H1 (cell line): ENCODE data around the gene R3HDM1. TPM values are rescaled to one million over a fixed set of nuclear protein-coding genes. Genes with fewer than 3 reads are reported as not detected.

Experiments used
- CTCF ChIA-PET: fragments of 300-600 bp; sonication (Branson Sonifier 250); formaldehyde crosslinking; loops from one replicate; lab custom pipeline; 2021; ENCODE audit not compliant: partially characterized antibody; lab: Charles Lee
- POLR2A ChIA-PET: fragments of 300-600 bp; sonication (Branson Sonifier 250); formaldehyde crosslinking; loops from one replicate; lab custom pipeline; 2021; ENCODE audit warnings: inconsistent platforms; ENCODE audit not compliant: partially characterized antibody; lab: Charles Lee
- DNase-seq, 2 experiments: peaks; one replicate each; pipeline versions ENCODE4 v3.0.0 to v3.0.0-alpha.2; 2010 to 2022; ENCODE audit warnings: low spot score in 2 of 2, low read depth in 1 of 2, mixed read lengths in 1 of 2
- FAIRE-seq: peaks from 2 replicates; lab custom pipeline; 2011; peaks lifted over from hg19 to GRCh38; lab: Jason Lieb, UNC
- H2AFZ ChIP-seq: 2 replicates; pipeline ENCODE4 v1.8.1; 2012; ENCODE audit warnings: low read length, inconsistent platforms
- H2AK5ac ChIP-seq: 2 replicates; pipeline ENCODE4 v1.6.1; 2013; ENCODE audit warnings: low read depth, low read length
- H2BK120ac ChIP-seq: replicated peaks from 2 replicates; pipeline ENCODE3; 2013; ENCODE audit warnings: low read depth, low read length, inconsistent platforms
- H2BK12ac ChIP-seq: 2 replicates; pipeline ENCODE4 v1.6.1; 2013; ENCODE audit warnings: low read depth, low read length
- H2BK15ac ChIP-seq: 2 replicates; pipeline ENCODE4 v1.6.1; 2013; ENCODE audit warnings: low read length
- H2BK20ac ChIP-seq: 2 replicates; pipeline ENCODE4 v1.6.1; 2013; ENCODE audit warnings: low read length
- H2BK5ac ChIP-seq: 2 replicates; pipeline ENCODE4 v1.6.1; 2013; ENCODE audit warnings: low read depth, low read length
- H3K14ac ChIP-seq: 2 replicates; pipeline ENCODE4 v1.6.1; 2013; ENCODE audit warnings: inconsistent platforms; ENCODE audit not compliant: insufficient read length
- H3K18ac ChIP-seq: 2 replicates; pipeline ENCODE4 v1.6.1; 2013; ENCODE audit warnings: low read length; ENCODE audit errors: extremely low read depth
- H3K23ac ChIP-seq: 2 replicates; pipeline ENCODE4 v1.6.1; 2013; ENCODE audit warnings: inconsistent platforms; ENCODE audit not compliant: insufficient read length
- H3K23me2 ChIP-seq: 2 replicates; pipeline ENCODE4 v1.6.1; 2013; ENCODE audit warnings: low read depth, low read length
- H3K27ac ChIP-seq: 2 replicates; pipeline ENCODE4 v1.6.1; 2011; ENCODE audit warnings: low read depth, low read length, inconsistent platforms
- H3K27me3 ChIP-seq, 4 experiments: replicated peaks in 1 of 4; 1 replicate in 1 of 4; 2 replicates in 3 of 4; pipeline versions ENCODE4 v1.6.1 to v1.8.1; 2011 to 2013; ENCODE audit warnings: low read length in 3 of 4, mild to moderate bottlenecking in 3 of 4, inconsistent platforms in 2 of 4, mixed read lengths in 2 of 4, moderate library complexity in 1 of 4; ENCODE audit not compliant: control insufficient read depth in 3 of 4, insufficient read depth in 3 of 4; ENCODE audit errors: extremely low read depth in 1 of 4
- H3K36me3 ChIP-seq, 4 experiments: 2 replicates each; pipeline versions ENCODE4 v1.6.1 to v1.8.1; 2011 to 2013; ENCODE audit warnings: mild to moderate bottlenecking in 4 of 4, low read length in 3 of 4, moderate library complexity in 2 of 4, control low read depth in 1 of 4, inconsistent platforms in 1 of 4; ENCODE audit not compliant: insufficient read depth in 4 of 4, control insufficient read depth in 2 of 4
- H3K4ac ChIP-seq: replicated peaks from 2 replicates; pipeline ENCODE3; 2013; ENCODE audit warnings: low read length, low read depth, mixed read lengths, inconsistent platforms; ENCODE audit not compliant: insufficient read length
- H3K4me1 ChIP-seq, 4 experiments: replicated peaks in 1 of 4; 1 replicate in 1 of 4; 2 replicates in 3 of 4; pipeline versions ENCODE4 v1.6.1 to v1.8.1; 2011 to 2013; ENCODE audit warnings: low read length in 3 of 4, inconsistent platforms in 2 of 4, mixed read lengths in 1 of 4; ENCODE audit not compliant: insufficient read depth in 4 of 4, control insufficient read depth in 3 of 4
- H3K4me2 ChIP-seq, 2 experiments: 2 replicates each; pipeline versions ENCODE4 v1.6.1 to v1.8.1; 2011 to 2013; ENCODE audit warnings: low read depth in 2 of 2, low read length in 2 of 2, control low read depth in 1 of 2, inconsistent platforms in 1 of 2, mild to moderate bottlenecking in 1 of 2; ENCODE audit not compliant: insufficient read depth in 1 of 2
- H3K4me3 ChIP-seq, 4 experiments: fragments of 200-600, 300-600 bp in 1 of 4; sonication (generic), shearing (Covaris generic), sonication (Bioruptor Twin) in 1 of 4; 2 replicates each; pipeline versions ENCODE4 v1.5.1 to v1.8.1; 2011 to 2016; ENCODE audit warnings: low read length in 4 of 4, low read depth in 3 of 4, control low read depth in 2 of 4, inconsistent platforms in 2 of 4, mild to moderate bottlenecking in 2 of 4, mixed read lengths in 1 of 4, moderate library complexity in 1 of 4; ENCODE audit not compliant: insufficient read depth in 2 of 4; ENCODE audit errors: extremely low read depth in 1 of 4
- H3K56ac ChIP-seq: replicated peaks from 2 replicates; pipeline ENCODE3; 2013; ENCODE audit warnings: low read depth, mild to moderate bottlenecking, mixed read lengths, low read length, inconsistent platforms; ENCODE audit not compliant: insufficient read length
- H3K79me1 ChIP-seq: 2 replicates; pipeline ENCODE4 v1.6.1; 2013; ENCODE audit warnings: low read depth, low read length, control low read depth
- H3K79me2 ChIP-seq, 2 experiments: 2 replicates each; pipeline versions ENCODE4 v1.6.1 to v1.8.1; 2012 to 2013; ENCODE audit warnings: low read length in 2 of 2, mild to moderate bottlenecking in 2 of 2, inconsistent platforms in 1 of 2; ENCODE audit not compliant: insufficient read depth in 2 of 2, control insufficient read depth in 1 of 2
- H3K9ac ChIP-seq, 4 experiments: replicated peaks in 1 of 4; 1 replicate in 1 of 4; 2 replicates in 3 of 4; pipeline versions ENCODE4 v1.6.1 to v1.8.1; 2011 to 2013; ENCODE audit warnings: low read depth in 3 of 4, low read length in 3 of 4, control low read depth in 2 of 4, mild to moderate bottlenecking in 2 of 4, moderate library complexity in 2 of 4, inconsistent platforms in 1 of 4; ENCODE audit errors: extremely low read depth in 1 of 4
- H3K9me3 ChIP-seq, 2 experiments: 2 replicates each; pipeline versions ENCODE4 v1.6.1 to v1.8.1; 2012 to 2013; ENCODE audit warnings: mild to moderate bottlenecking in 2 of 2, moderate library complexity in 2 of 2, control low read depth in 1 of 2, inconsistent platforms in 1 of 2, low read depth in 1 of 2, low read length in 1 of 2, mixed read lengths in 1 of 2; ENCODE audit not compliant: insufficient read depth in 2 of 2
- H4K20me1 ChIP-seq, 2 experiments: replicated peaks in 1 of 2; 2 replicates each; pipeline versions ENCODE3 to v1.8.1; 2011 to 2013; ENCODE audit warnings: inconsistent platforms in 2 of 2, low read length in 2 of 2, mild to moderate bottlenecking in 1 of 2; ENCODE audit not compliant: insufficient read depth in 2 of 2, control insufficient read depth in 1 of 2
- H4K5ac ChIP-seq: 2 replicates; pipeline ENCODE4 v1.6.1; 2013; ENCODE audit warnings: low read length, low read depth, mixed read lengths, inconsistent platforms; ENCODE audit not compliant: insufficient read length
- H4K8ac ChIP-seq: 2 replicates; pipeline ENCODE4 v1.8.0; 2013; ENCODE audit warnings: mild to moderate bottlenecking, moderate library complexity, low read length, inconsistent platforms; ENCODE audit not compliant: insufficient read depth; ENCODE audit errors: extremely low read depth
- H4K91ac ChIP-seq: replicated peaks from 2 replicates; pipeline ENCODE3; 2013; ENCODE audit warnings: low read length, mixed read lengths, inconsistent platforms; ENCODE audit not compliant: insufficient read length
- EZH2 ChIP-seq: fragments of 200-600 bp; sonication (generic); IDR thresholded peaks from 2 replicates; pipeline ENCODE4 v1.7.1; 2012; ENCODE audit warnings: low read depth, mild to moderate bottlenecking, moderate library complexity, low read length, inconsistent platforms; ENCODE audit not compliant: severe bottlenecking
- RFX5 ChIP-seq: IDR thresholded peaks from 2 replicates; pipeline ENCODE4 v1.6.1; 2011; ENCODE audit warnings: low read depth, low read length, improper control_type of control experiment, borderline replicate concordance
- polyA plus RNA-seq, 7 experiments: library from polyadenylated mRNA; depleted of rRNA in 3 of 7; stranded (reverse) in 5 of 7; unstranded in 2 of 7; fragments of >200 nt in 5 of 7; fragments of 200-250 nt in 2 of 7; gene quantifications; 1 replicate in 5 of 7; 2 replicates in 1 of 7; 4 replicates in 1 of 7; pipeline versions ENCODE4 v1.2.1 to v1.2.3, GENCODE V29; 2011 to 2013; ENCODE audit warnings: missing spikeins in 2 of 7, mixed read lengths in 2 of 7
- total RNA-seq: library from RNA; stranded (reverse); fragmentation: NEBNext Ultra II Directional; extraction: Animal tissue kit (Norgen Biotek cat#: 25700); gene quantifications from 2 replicates; pipeline ENCODE4 v1.2.1, GENCODE V29; 2021

Gene R3HDM1
- total and polyA plus RNA-seq, 2 of the 8 experiments (the other 6 are each of a cell fraction or from before 2014, with no cell fraction given): 77.7 to 120 TPM

DNA sequence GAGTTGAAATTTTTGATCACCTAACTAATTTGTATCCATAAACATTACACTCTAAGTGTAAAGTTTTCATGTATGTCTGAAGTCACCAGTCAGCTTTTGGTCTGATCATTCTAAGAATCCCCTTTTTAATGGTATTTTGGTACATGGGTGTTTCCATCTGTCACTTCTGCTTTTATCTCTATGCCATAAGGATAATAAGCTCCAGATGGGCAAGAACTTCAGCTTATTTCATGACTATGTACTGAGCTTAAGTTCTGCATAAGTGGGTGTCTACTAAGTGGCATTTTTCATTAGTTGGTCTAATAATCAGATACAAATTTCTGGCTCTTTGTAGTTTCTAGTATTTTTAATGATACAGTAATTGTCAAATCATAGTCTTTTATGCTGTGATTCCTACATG lies 230.7 kb downstream of the R3HDM1 start:
- H3K23ac ChIP-seq: no peak overlapping the region
- H3K27me3 ChIP-seq: no peaks in the 10 kb centered on the region
- no peak overlapping the region for H3K14ac ChIP-seq
- no peak overlapping the region for H3K27ac ChIP-seq
- ChIA-PET CTCF (interaction anchor here (1.2 kb wide), 1 partner anchor 35 kb away, joined by 3 read pairs; no protein-coding TSS in a partner anchor), POLR2A (interaction anchor here (0.5 kb wide), 1 partner anchor 120 kb away, joined by 3 read pairs; no protein-coding TSS in a partner anchor)
- DNase-seq (no peak), FAIRE-seq (no peak)
- H3K36me3 ChIP-seq: peaks cover 4 to 63% (median 33%) of the 10 kb centered on the region in 4 experiments
- no peak overlapping the region for H2AFZ ChIP-seq
- H2BK15ac ChIP-seq: no peak overlapping the region
- H3K18ac ChIP-seq: no peak overlapping the region
- no peak overlapping the region for H3K4me2 ChIP-seq
- H2BK12ac ChIP-seq: no peak overlapping the region
- H2BK120ac ChIP-seq: no peak overlapping the region
- H3K9me3 ChIP-seq: no peaks in the 10 kb centered on the region
- peaks cover 2 to 4% of the 10 kb centered on the region in 2 experiments for H4K20me1 ChIP-seq
- H3K9ac ChIP-seq: no peak overlapping the region
- no peak overlapping the region for H4K5ac ChIP-seq
- no peak overlapping the region for H3K56ac ChIP-seq
- no peak overlapping the region for H2AK5ac ChIP-seq
- H2BK20ac ChIP-seq: no peak overlapping the region
- H4K8ac ChIP-seq: no peak overlapping the region
- TF ChIP-seq RFX5 (no peak), EZH2 (no peak)
- TF ChIP-seq, all 59 proteins: peak for 0
- H3K79me1 ChIP-seq: no peaks in the 10 kb centered on the region; the same call in 1 of the 2 replicates
- no peak overlapping the region for H4K91ac ChIP-seq
- H3K4me3 ChIP-seq: no peak overlapping the region
- no peaks in the 10 kb centered on the region for H3K23me2 ChIP-seq
- H3K79me2 ChIP-seq: no peaks in the 10 kb centered on the region
- no peak overlapping the region for H3K4ac ChIP-seq
- H2BK5ac ChIP-seq: no peak overlapping the region
- no peaks in the 10 kb centered on the region for H3K4me1 ChIP-seq
